ENCODE results near the gene LRCOL1.

Gene LRCOL1

GRCh38 chr12:132597333-132598316, 12.8 kb downstream of the LRCOL1 start:
- no peaks in the 10 kb centered on the region for H4K20me1 ChIP-seq (ENCODE audit: control insufficient read depth, insufficient read depth, low read depth, low read length)
- peak overlapping the region; percentile 69 for H3K4me2 ChIP-seq (ENCODE audit: low read length)
- H3K4me3 ChIP-seq (ENCODE audit: low read length): peak overlapping the region; percentile 83
- H3K9me3 ChIP-seq (ENCODE audit: control insufficient read depth, insufficient read depth, low read length): no peaks in the 10 kb centered on the region
- H3K27me3 ChIP-seq (ENCODE audit: control insufficient read depth, low read length): no peaks in the 10 kb centered on the region; the same call in 1 of the 2 replicates
- peaks cover 13% of the 10 kb centered on the region for H3F3A ChIP-seq (ENCODE audit: control insufficient read depth, insufficient read depth)
- H3K9me2 ChIP-seq (replicated peaks; ENCODE audit: control insufficient read depth, low read length): no peaks in the 10 kb centered on the region
- no peak for TF ChIP-seq CTCF (IDR thresholded peaks at IDR 0.05; ENCODE audit: low read depth, low read length, poor library complexity, severe bottlenecking)
- TF ChIP-seq EZH2phosphoT487 (IDR thresholded peaks at IDR 0.05; ENCODE audit: borderline replicate concordance, low read length): no peak
- H3K36me3 ChIP-seq (ENCODE audit: control insufficient read depth, low read length): no peaks in the 10 kb centered on the region
- H3K79me2 ChIP-seq (ENCODE audit: control insufficient read depth, low read length): no peaks in the 10 kb centered on the region
- peaks cover 29% of the 10 kb centered on the region for H3K4me1 ChIP-seq (ENCODE audit: control insufficient read depth, low read length)
- H3K27ac ChIP-seq (ENCODE audit: low read depth, low read length): no peak overlapping the region

- Histone ChIP-seq H3K36me3 (ENCODE audit: control insufficient read depth, low read length) (no peaks in the 10 kb centered on the region), H3K4me2 (ENCODE audit: low read length) (no peak overlapping the region), H3F3A (ENCODE audit: control insufficient read depth, insufficient read depth) (peaks cover 13% of the 10 kb centered on the region), H3K4me3 (ENCODE audit: low read length) (no peak overlapping the region), H3K79me2 (ENCODE audit: control insufficient read depth, low read length) (no peaks in the 10 kb centered on the region), H3K4me1 (ENCODE audit: control insufficient read depth, low read length) (peaks cover 27% of the 10 kb centered on the region), H3K9me2 (replicated peaks; ENCODE audit: control insufficient read depth, low read length) (no peaks in the 10 kb centered on the region), H4K20me1 (ENCODE audit: control insufficient read depth, insufficient read depth, low read depth, low read length) (no peaks in the 10 kb centered on the region), H3K27ac (ENCODE audit: low read depth, low read length) (no peak overlapping the region), H3K27me3 (ENCODE audit: control insufficient read depth, low read length) (no peaks in the 10 kb centered on the region; the same call in 1 of the 2 replicates), H3K9me3 (ENCODE audit: control insufficient read depth, insufficient read depth, low read length) (no peaks in the 10 kb centered on the region)
- no peak for TF ChIP-seq EZH2phosphoT487 (IDR thresholded peaks at IDR 0.05; ENCODE audit: borderline replicate concordance, low read length)
- no peak for TF ChIP-seq CTCF (IDR thresholded peaks at IDR 0.05; ENCODE audit: low read depth, low read length, poor library complexity, severe bottlenecking)
Measured at GRCh38 chr12:132596016-132596415, 14.4 kb downstream of the LRCOL1 start.

- H3K9me2 ChIP-seq (replicated peaks; ENCODE audit: control insufficient read depth, low read length): no peaks in the 10 kb centered on the region
- H3K4me1 ChIP-seq (ENCODE audit: control insufficient read depth, low read length): peaks cover 19% of the 10 kb centered on the region
- no peaks in the 10 kb centered on the region for H3K79me2 ChIP-seq (ENCODE audit: control insufficient read depth, low read length)
- TF ChIP-seq EZH2phosphoT487 (IDR thresholded peaks at IDR 0.05; ENCODE audit: borderline replicate concordance, low read length) (no peak), CTCF (IDR thresholded peaks at IDR 0.05; ENCODE audit: low read depth, low read length, poor library complexity, severe bottlenecking) (no peak)
- H3K9me3 ChIP-seq (ENCODE audit: control insufficient read depth, insufficient read depth, low read length): no peaks in the 10 kb centered on the region
- H3K27ac ChIP-seq (ENCODE audit: low read depth, low read length): no peak overlapping the region
- H3K4me2 ChIP-seq (ENCODE audit: low read length): no peak overlapping the region
- no peaks in the 10 kb centered on the region for H3K36me3 ChIP-seq (ENCODE audit: control insufficient read depth, low read length)
- H4K20me1 ChIP-seq (ENCODE audit: control insufficient read depth, insufficient read depth, low read depth, low read length): no peaks in the 10 kb centered on the region
- no peak overlapping the region for H3K4me3 ChIP-seq (ENCODE audit: low read length)
- peaks cover 13% of the 10 kb centered on the region for H3F3A ChIP-seq (ENCODE audit: control insufficient read depth, insufficient read depth)
- H3K27me3 ChIP-seq (ENCODE audit: control insufficient read depth, low read length): no peaks in the 10 kb centered on the region; the same call in 1 of the 2 replicates
Measured at GRCh38 chr12:132595183-132595582, 15.2 kb downstream of the LRCOL1 start.

Measured in DOHH2 (cell line).